Cerebellar nuclear complex (tissue), 1 donor: ENCODE data around the gene PCDHGB4.
"Not testable (repeated sequence)": the region's sequence is repeated elsewhere in the genome, so short reads cannot be mapped to it uniquely, and the experiment has no call there.

Experiments
- DNase-seq, 2 experiments: peaks; one replicate each; lab custom pipeline; 2025; lab: John Stamatoyannopoulos, UW

The PCDHGB4 gene

DNA sequence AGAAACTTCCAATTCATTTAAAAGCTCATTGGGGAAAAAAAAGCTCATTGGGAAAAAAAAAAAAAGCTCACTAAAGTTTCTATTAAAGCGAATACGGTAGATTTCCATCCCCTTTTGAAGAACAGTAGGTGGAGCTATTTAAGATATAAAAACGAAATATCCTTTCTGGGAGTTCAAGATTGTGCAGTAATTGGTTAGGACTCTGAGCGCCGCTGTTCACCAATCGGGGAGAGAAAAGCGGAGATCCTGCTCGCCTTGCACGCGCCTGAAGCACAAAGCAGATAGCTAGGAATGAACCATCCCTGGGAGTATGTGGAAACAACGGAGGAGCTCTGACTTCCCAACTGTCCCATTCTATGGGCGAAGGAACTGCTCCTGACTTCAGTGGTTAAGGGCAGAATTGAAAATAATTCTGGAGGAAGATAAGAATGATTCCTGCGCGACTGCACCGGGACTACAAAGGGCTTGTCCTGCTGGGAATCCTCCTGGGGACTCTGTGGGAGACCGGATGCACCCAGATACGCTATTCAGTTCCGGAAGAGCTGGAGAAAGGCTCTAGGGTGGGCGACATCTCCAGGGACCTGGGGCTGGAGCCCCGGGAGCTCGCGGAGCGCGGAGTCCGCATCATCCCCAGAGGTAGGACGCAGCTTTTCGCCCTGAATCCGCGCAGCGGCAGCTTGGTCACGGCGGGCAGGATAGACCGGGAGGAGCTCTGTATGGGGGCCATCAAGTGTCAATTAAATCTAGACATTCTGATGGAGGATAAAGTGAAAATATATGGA lies 43.0 kb downstream of the PCDHGB4 start, which contains the start of gene PCDHGA12:
TSS of gene PCDHGA12 (plus strand) at position 176 of the 782 bp plus-strand sequence. CDS start at position 429, 253 bp downstream.
- no peak for DNase-seq

DNA sequence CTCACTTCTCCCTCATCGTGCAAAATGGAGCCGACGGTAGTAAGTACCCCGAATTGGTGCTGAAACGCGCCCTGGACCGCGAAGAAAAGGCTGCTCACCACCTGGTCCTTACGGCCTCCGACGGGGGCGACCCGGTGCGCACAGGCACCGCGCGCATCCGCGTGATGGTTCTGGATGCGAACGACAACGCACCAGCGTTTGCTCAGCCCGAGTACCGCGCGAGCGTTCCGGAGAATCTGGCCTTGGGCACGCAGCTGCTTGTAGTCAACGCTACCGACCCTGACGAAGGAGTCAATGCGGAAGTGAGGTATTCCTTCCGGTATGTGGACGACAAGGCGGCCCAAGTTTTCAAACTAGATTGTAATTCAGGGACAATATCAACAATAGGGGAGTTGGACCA lies 43.8 kb downstream of the PCDHGB4 start:
- DNase-seq = no peak

DNA sequence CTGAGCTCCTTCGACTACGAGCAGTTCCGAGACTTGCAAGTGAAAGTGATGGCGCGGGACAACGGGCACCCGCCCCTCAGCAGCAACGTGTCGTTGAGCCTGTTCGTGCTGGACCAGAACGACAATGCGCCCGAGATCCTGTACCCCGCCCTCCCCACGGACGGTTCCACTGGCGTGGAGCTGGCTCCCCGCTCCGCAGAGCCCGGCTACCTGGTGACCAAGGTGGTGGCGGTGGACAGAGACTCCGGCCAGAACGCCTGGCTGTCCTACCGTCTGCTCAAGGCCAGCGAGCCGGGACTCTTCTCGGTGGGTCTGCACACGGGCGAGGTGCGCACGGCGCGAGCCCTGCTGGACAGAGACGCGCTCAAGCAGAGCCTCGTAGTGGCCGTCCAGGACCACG lies 44.8 kb downstream of the PCDHGB4 start:
- not testable (repeated sequence) for DNase-seq

DNA sequence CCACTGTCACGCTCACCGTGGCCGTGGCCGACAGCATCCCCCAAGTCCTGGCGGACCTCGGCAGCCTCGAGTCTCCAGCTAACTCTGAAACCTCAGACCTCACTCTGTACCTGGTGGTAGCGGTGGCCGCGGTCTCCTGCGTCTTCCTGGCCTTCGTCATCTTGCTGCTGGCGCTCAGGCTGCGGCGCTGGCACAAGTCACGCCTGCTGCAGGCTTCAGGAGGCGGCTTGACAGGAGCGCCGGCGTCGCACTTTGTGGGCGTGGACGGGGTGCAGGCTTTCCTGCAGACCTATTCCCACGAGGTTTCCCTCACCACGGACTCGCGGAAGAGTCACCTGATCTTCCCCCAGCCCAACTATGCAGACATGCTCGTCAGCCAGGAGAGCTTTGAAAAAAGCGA lies 45.2 kb downstream of the PCDHGB4 start:
- not testable (repeated sequence) for DNase-seq

DNA sequence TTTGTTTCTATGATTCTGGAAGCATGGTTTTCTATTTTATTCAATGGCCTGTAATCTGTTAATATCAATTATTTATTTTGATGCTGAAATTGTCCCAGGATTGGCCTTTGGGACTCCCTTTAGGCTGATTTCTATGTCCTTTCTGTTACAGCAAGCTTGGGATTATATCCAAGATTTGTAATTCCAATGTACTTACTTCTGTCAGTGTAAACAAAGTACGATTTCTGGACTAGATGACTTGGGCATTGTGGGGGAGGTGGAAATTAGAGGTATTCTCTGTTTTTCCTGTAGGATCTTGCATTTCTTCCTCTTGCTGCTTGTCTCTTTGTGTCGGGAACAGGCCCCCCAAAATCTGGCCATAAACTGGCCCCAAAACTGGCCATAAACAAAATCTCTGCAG lies 46.5 kb downstream of the PCDHGB4 start:
- DNase-seq = no peak

DNA sequence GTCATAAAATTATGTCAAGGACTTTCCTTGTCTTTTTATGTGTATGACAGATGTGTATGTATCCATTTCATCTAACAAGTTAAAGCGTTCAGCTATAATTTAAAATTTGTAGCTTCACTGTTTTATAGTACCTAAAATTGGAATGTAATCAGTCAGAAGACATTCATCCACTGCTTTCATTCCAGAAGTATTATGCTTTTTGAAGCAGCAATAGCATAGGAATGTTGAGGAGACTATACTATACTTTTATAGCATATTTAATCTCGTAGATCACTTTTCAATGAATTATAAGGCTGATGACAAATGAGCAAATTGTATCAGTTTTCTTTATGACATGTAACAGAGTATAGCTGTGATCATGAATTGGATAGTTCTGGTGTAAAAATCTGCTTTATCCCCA lies 49.7 kb downstream of the PCDHGB4 start:
- no peak for DNase-seq

DNA sequence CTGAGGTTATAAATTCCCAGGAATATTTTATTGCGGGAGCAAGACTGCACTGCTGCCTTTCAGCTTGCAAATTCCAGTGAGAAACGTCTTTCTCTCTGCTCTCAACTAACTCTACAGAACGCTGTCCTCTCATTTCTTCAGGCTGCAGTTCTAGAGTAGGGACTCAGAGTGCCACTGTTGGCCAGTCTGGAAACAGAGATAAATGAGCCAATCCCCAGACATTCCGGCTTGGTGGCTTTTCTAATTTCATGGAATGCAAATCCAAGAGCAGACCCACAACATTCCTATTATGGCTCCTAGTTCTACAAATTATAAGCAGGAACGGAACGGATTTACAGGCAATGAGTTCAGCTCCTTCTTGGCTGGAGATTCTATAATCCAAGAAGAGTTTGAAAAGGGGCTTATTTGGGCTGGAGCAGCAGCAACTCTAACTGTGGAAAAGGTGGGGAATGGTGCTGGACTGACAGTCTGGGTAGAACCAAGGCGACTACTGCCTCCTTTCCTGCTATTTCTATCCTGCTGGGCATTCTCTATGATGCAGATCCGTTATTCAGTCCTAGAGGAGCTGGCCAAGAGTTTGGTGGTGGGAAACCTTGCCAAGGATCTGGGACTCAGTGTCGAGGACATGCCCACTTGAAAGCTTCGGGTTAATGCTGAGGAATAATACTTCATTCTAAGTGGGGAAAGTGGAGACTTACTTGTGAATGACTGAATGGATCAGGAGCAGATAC lies 52.1 kb downstream of the PCDHGB4 start:
- DNase-seq = no peak
